Natural killer cell (primary cell): ENCODE results near the gene RUBCN. TPM values are rescaled to one million over a fixed set of nuclear protein-coding genes. Genes with fewer than 3 reads are reported as not detected.
"Not testable (repeated sequence)": the region's sequence is repeated elsewhere in the genome, so short reads cannot be mapped to it uniquely, and the experiment has no call there.

Experiments
- ATAC-seq, 3 donors: fragments of 150-1000 bp in 2 of 3; fragments of 200-7000 bp in 1 of 3; cut with Tn5 transposase; 1 replicate in 1 of 3; 2 replicates in 2 of 3; pipeline ENCODE4 v1.10.0; 2021; ENCODE audit warnings: mild to moderate bottlenecking in 2 of 3, moderate library complexity in 2 of 3
- DNase-seq, 2 donors: peaks; one replicate each; pipeline versions ENCODE4 v3.0.0 to v3.0.0-alpha.2; 2013 to 2021; ENCODE audit warnings: mixed read lengths in 1 of 2
- H3K27ac ChIP-seq: one replicate; pipeline ENCODE4 v1.5.1; 2013; ENCODE audit warnings: mild to moderate bottlenecking, low read length
- H3K27me3 ChIP-seq: one replicate; pipeline ENCODE4 v1.6.1; 2013; ENCODE audit warnings: low read length; ENCODE audit not compliant: control insufficient read depth, insufficient read depth
- H3K36me3 ChIP-seq: one replicate; pipeline ENCODE4 v1.6.1; 2013; ENCODE audit warnings: low read length; ENCODE audit not compliant: control insufficient read depth, insufficient read depth
- H3K4me1 ChIP-seq: one replicate; pipeline ENCODE4 v1.6.1; 2013; ENCODE audit warnings: low read length; ENCODE audit not compliant: control insufficient read depth, insufficient read depth
- H3K4me3 ChIP-seq: one replicate; pipeline ENCODE4 v1.5.1; 2013; ENCODE audit warnings: low read length
- H3K9me3 ChIP-seq: one replicate; pipeline ENCODE4 v1.6.1; 2013; ENCODE audit warnings: low read length; ENCODE audit not compliant: control insufficient read depth, insufficient read depth
- H3K27ac Mint-ChIP-seq, 2 donors: one replicate each; pipeline ENCODE4 v1.8.0; 2022; ENCODE audit warnings: mild to moderate bottlenecking in 2 of 2, mixed read lengths in 2 of 2, moderate library complexity in 1 of 2
- H3K27me3 Mint-ChIP-seq, 2 donors: one replicate each; pipeline ENCODE4 v1.8.0; 2022; ENCODE audit warnings: low read depth in 2 of 2, mixed read lengths in 2 of 2
- H3K36me3 Mint-ChIP-seq: one replicate; pipeline ENCODE4 v1.8.0; 2022; ENCODE audit warnings: mixed read lengths
- H3K4me1 Mint-ChIP-seq, 2 donors: one replicate each; pipeline ENCODE4 v1.8.0; 2022; ENCODE audit warnings: mixed read lengths in 2 of 2
- H3K4me3 Mint-ChIP-seq: one replicate; pipeline ENCODE4 v1.8.0; 2022; ENCODE audit warnings: mild to moderate bottlenecking, moderate library complexity, mixed read lengths
- H3K9me3 Mint-ChIP-seq, 2 donors: one replicate each; pipeline ENCODE4 v1.8.0; 2022; ENCODE audit warnings: mixed read lengths in 2 of 2
- WGBS: methylation state at CpG from one replicate; pipeline ENCODE4 v1.1.7; 2013; ENCODE audit warnings: missing lambda C conversion rate; ENCODE audit not compliant: insufficient coverage; 5-methylcytosine and 5-hydroxymethylcytosine counted together
- intact Hi-C: fragments of 100-400 bp; cut with micrococcal nuclease; formaldehyde crosslinking; loops from one replicate; pipeline ENCODE4 v1.14.2; 2022
- total RNA-seq, 4 donors: library from RNA; stranded (reverse); fragments of 120-200 nt in 1 of 4; gene quantifications; one replicate each; pipeline versions ENCODE4 v1.2.3 to v1.2.4, GENCODE V29; 2013 to 2022

RUBCN gene
- total RNA-seq, 3 donors from 2014 or later (not counting 1 experiment from before 2014, with no cell fraction given), result 51.2 to 58.5 (median 57.6) TPM

DNA sequence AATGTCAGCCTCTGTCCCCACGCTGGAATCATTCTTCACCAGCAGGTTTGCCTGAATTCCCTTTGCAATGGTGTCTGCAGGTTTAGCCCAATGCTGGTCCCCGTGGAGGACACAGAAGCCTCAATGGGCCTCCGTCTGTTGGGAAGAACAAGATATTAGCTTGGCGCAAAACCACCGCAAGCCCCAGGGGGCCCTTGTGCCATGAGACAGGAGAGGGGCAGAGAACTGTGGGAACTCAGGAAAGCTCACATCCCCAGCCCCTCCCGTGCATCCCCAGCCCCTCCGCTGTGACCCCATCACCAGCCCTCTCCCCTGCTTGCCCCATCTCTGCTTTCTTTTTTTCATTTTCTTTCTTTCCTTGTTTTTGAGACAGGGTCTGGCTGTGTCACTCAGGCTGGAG, 89.1 kb downstream of the RUBCN start:
- H3K27me3 ChIP-seq, result not testable (repeated sequence)

DNA sequence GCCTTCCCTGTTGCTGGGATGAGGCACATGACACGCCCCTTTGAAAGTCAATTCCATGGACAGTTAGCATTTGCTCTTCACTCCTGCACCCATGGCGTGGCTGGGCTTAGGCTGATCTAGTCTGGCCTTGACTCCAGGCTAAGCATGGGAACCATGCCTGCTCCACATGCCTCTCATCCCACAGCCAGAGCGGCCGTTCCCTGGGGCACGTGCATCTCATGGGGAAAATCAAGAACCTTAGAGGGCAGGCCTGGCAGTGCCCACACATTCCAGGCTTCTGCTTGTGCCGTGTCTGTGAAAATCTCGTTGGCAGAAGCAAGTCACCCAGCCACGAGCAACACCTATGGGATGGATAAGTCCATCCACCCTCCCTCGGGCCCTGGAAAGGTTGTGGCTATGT, 89.5 kb downstream of the RUBCN start:
- H3K27me3 ChIP-seq, H3K9me3 Mint-ChIP-seq, H3K9me3 ChIP-seq, H3K4me3 ChIP-seq, H3K36me3 ChIP-seq, H3K4me3 Mint-ChIP-seq, ATAC-seq, intact Hi-C loops, H3K4me1 Mint-ChIP-seq, H3K4me1 ChIP-seq, H3K27me3 Mint-ChIP-seq, H3K27ac ChIP-seq, DNase-seq, H3K27ac Mint-ChIP-seq, H3K36me3 Mint-ChIP-seq: not testable (repeated sequence)
- WGBS, result 97% methylated on average over 4 of the region's 9 CpGs

More for the DNA sequence above, 89.1 kb downstream of the RUBCN start:
- H3K27ac Mint-ChIP-seq, H3K4me1 ChIP-seq, DNase-seq, H3K36me3 Mint-ChIP-seq, intact Hi-C loops, H3K4me3 Mint-ChIP-seq, H3K4me3 ChIP-seq, H3K27ac ChIP-seq, H3K4me1 Mint-ChIP-seq, ATAC-seq, H3K9me3 ChIP-seq, H3K9me3 Mint-ChIP-seq, H3K27me3 Mint-ChIP-seq, H3K36me3 ChIP-seq: not testable (repeated sequence)
- 100% methylated on average over 1 of the region's 7 CpGs for WGBS

DNA sequence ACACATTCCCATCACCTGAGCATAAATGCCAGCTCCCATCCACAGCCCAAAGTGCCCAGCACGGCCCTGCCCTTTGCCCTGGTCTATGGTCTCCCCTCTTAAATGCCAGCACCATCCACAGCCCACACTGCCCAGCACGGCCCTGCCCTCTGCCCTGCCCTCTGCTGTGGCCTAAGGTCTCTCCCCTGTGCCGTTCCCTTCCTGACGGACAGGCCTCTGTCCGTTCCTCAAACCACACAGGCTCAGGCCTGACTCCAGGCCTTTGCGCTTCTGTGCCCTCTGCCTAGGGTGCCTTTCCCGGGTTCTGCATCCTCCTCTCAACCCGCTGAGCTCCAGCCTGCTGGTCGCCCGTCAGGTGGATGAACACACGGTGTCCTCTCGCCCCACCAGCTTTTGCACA, 90.4 kb downstream of the RUBCN start:
- H3K36me3 ChIP-seq, H3K36me3 Mint-ChIP-seq, ATAC-seq, H3K27ac ChIP-seq, H3K27me3 Mint-ChIP-seq, H3K9me3 ChIP-seq, H3K9me3 Mint-ChIP-seq, H3K4me3 Mint-ChIP-seq, H3K27ac Mint-ChIP-seq, intact Hi-C loops, H3K4me1 ChIP-seq, H3K27me3 ChIP-seq, DNase-seq, H3K4me3 ChIP-seq, H3K4me1 Mint-ChIP-seq: not testable (repeated sequence)
- 91% methylated on average over 11 of the region's 12 CpGs for WGBS

- H3K27ac ChIP-seq, H3K9me3 Mint-ChIP-seq, H3K36me3 ChIP-seq, H3K27me3 ChIP-seq, H3K4me3 Mint-ChIP-seq, H3K4me3 ChIP-seq, DNase-seq, H3K27ac Mint-ChIP-seq, H3K27me3 Mint-ChIP-seq, H3K36me3 Mint-ChIP-seq, H3K4me1 Mint-ChIP-seq, H3K4me1 ChIP-seq, H3K9me3 ChIP-seq, ATAC-seq, intact Hi-C loops: not testable (repeated sequence)
- 72% methylated on average over 7 of the region's 10 CpGs for WGBS
Measured at GRCh38 chr3:197637556-197637955, 99.1 kb downstream of the RUBCN start.

DNA sequence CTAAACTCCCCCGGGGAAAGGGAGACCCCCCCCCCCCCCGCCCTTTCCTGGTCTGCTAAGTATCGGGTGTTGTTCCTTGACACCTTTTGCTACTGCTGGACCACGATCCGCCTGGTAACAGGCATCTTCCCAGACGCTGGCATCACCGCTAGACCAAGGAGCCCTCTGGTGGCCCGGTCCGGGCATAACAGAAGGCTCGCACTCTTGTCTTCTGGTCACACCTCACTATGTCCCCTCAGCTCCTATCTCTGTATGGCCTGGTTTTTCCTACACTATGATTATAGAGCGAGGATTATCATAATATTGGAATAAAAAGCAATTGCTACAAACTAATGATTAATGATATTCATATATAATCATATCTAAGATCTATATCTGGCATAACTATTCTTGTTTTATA, 104.7 kb downstream of the RUBCN start:
- H3K27me3 Mint-ChIP-seq, intact Hi-C loops, H3K4me3 ChIP-seq, H3K27me3 ChIP-seq, H3K4me3 Mint-ChIP-seq, H3K9me3 Mint-ChIP-seq, H3K4me1 ChIP-seq, H3K36me3 ChIP-seq, H3K9me3 ChIP-seq, H3K36me3 Mint-ChIP-seq, H3K27ac Mint-ChIP-seq, ATAC-seq, H3K4me1 Mint-ChIP-seq, H3K27ac ChIP-seq: not testable (repeated sequence)
- DNase-seq, result peak in 1 of 2 donors; percentile 43
- no CpG with 5 or more reads among the region's 11 CpGs for WGBS

- H3K9me3 ChIP-seq, H3K4me1 Mint-ChIP-seq, H3K27me3 ChIP-seq, H3K4me3 ChIP-seq, DNase-seq, H3K4me1 ChIP-seq, ATAC-seq, H3K27ac ChIP-seq, H3K27me3 Mint-ChIP-seq, H3K4me3 Mint-ChIP-seq, H3K9me3 Mint-ChIP-seq, intact Hi-C loops, H3K36me3 ChIP-seq, H3K27ac Mint-ChIP-seq, H3K36me3 Mint-ChIP-seq: not testable (repeated sequence)
- WGBS, result 96% methylated on average over 12 of the region's 12 CpGs
Measured at GRCh38 chr3:197630766-197631165, 105.9 kb downstream of the RUBCN start.

DNA sequence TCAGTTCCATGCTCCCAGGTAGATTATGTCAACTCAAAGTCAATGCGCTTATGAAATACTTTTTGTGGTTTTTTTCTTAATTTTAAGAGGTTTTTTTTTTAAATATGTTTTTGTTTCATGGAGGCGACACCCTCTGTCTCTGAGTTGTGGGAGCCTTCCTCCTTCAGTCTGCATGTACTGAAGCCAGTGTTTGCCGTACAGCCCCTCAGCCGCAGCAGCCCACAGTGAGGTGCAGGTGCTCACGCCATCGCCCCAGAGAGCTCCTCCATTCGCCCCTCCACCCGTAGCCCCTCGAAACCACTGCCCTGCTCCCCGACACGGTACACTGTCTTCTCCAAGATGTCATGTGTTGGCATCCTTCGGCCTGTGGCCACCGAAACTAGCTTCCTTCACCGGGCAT, 107.4 kb downstream of the RUBCN start:
- 86% methylated on average over 6 of the region's 14 CpGs for WGBS
- H3K4me3 Mint-ChIP-seq, H3K36me3 Mint-ChIP-seq, H3K9me3 ChIP-seq, H3K27ac ChIP-seq, H3K4me3 ChIP-seq, DNase-seq, ATAC-seq, intact Hi-C loops, H3K9me3 Mint-ChIP-seq, H3K4me1 Mint-ChIP-seq, H3K27ac Mint-ChIP-seq, H3K27me3 ChIP-seq, H3K36me3 ChIP-seq, H3K4me1 ChIP-seq, H3K27me3 Mint-ChIP-seq: not testable (repeated sequence)

DNA sequence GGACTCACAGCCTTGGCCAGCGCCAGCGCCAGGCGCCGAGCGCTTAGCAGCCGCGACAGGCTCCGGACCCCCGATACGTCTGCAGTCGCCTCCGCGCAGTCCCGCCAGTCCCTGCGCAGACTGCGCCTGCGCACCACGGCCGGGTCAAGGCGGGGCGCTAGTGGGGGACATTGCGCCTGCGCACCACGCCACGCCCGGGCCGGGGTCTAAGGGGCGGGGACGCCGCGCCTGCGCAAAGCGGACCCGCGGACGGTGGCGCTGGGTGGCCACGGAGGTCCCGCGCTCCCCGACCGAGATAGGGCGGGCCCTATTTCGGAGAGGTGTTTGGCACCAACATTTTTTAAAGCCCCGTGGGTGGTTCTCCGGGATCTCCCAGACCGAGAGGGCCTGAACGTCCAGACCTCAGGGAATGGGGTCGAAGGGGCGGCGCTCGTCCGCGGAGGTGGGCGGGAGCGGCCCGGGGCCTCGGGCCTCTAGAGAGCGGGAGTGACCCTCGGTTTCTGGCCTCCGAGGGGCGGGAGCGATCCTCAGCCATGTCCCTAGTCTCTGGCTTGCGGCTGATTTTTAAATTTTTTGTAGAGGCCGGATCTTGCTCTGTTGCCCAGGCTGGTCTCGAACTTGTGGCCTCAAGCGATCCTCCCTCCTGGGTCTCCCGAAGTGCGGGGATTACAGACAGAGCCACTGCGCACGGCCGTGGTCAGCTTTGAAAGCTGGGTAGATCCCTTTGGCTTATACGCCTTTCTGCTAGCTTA, 108.8 kb downstream of the RUBCN start:
- H3K4me1 ChIP-seq, H3K27me3 ChIP-seq, H3K36me3 Mint-ChIP-seq, H3K27me3 Mint-ChIP-seq, H3K9me3 ChIP-seq, H3K36me3 ChIP-seq, intact Hi-C loops, H3K9me3 Mint-ChIP-seq, H3K4me1 Mint-ChIP-seq: not testable (repeated sequence)
- DNase-seq, result peak; percentile 81 to 91
- peak overlapping the region; percentile 73 for H3K4me3 ChIP-seq
- H3K27ac ChIP-seq, result peak overlapping the region; percentile 73
- H3K27ac Mint-ChIP-seq, result peak overlapping the region; percentile 74 to 78
- WGBS, result under 1% methylated on average over 59 of the region's 73 CpGs
- ATAC-seq, result peak; percentile 87 to 91 (median 88)
- H3K4me3 Mint-ChIP-seq, result peak overlapping the region; percentile 87
